NCI-H2171 treated with DMSO at 0.1 percent for 48 hours (cell line): ENCODE measurements around the gene ARHGAP24.
"Not testable (repeated sequence)": the region's sequence is repeated elsewhere in the genome, so short reads cannot be mapped to it uniquely, and the experiment has no call there.

Experiments
- DNase-seq: peaks from one replicate; lab custom pipeline; 2025; lab: John Stamatoyannopoulos, UW

The ARHGAP24 gene

GRCh38 chr4:85656759-85657505 is 182.0 kb downstream of the ARHGAP24 start:
- no peak for DNase-seq

- no peak for DNase-seq
These were observed 184.0 kb downstream of the ARHGAP24 start for GRCh38 chr4:85658766-85659439.

- no peak for DNase-seq
These were observed 184.8 kb downstream of the ARHGAP24 start for GRCh38 chr4:85659610-85660218.

GRCh38 chr4:85666625-85667024 is 191.7 kb downstream of the ARHGAP24 start:
- DNase-seq = not testable (repeated sequence)

- DNase-seq = no peak
These were observed 194.3 kb downstream of the ARHGAP24 start for GRCh38 chr4:85669204-85669603.

- DNase-seq = no peak
These were observed 195.1 kb downstream of the ARHGAP24 start for GRCh38 chr4:85669992-85670548.

GRCh38 chr4:85671120-85671519 is 196.2 kb downstream of the ARHGAP24 start:
- no peak for DNase-seq

- no peak for DNase-seq
These were observed 197.2 kb downstream of the ARHGAP24 start for GRCh38 chr4:85672116-85672515.

- no peak for DNase-seq
These were observed 198.0 kb downstream of the ARHGAP24 start for GRCh38 chr4:85672959-85673358.

GRCh38 chr4:85673540-85673939 is 198.6 kb downstream of the ARHGAP24 start:
- DNase-seq = no peak

GRCh38 chr4:85675076-85676049 is 200.4 kb downstream of the ARHGAP24 start:
- no peak for DNase-seq

- DNase-seq = peak; percentile 10
These were observed 201.1 kb downstream of the ARHGAP24 start for GRCh38 chr4:85676050-85676425.

- DNase-seq = no peak
These were observed 202.1 kb downstream of the ARHGAP24 start for GRCh38 chr4:85676850-85677590.

GRCh38 chr4:85681221-85681657 is 206.3 kb downstream of the ARHGAP24 start:
- DNase-seq = no peak

- DNase-seq = no peak
These were observed 207.0 kb downstream of the ARHGAP24 start for GRCh38 chr4:85681921-85682320.

GRCh38 chr4:85682391-85682790 is 207.4 kb downstream of the ARHGAP24 start:
- DNase-seq = no peak

GRCh38 chr4:85684676-85685075 is 209.7 kb downstream of the ARHGAP24 start:
- no peak for DNase-seq

GRCh38 chr4:85686398-85686797 is 211.4 kb downstream of the ARHGAP24 start:
- DNase-seq = no peak

- DNase-seq = no peak
These were observed 213.2 kb downstream of the ARHGAP24 start for GRCh38 chr4:85688055-85688740.

GRCh38 chr4:85696661-85697060 is 221.7 kb downstream of the ARHGAP24 start:
- no peak for DNase-seq
